ENCODE results near the gene CNTNAP2.

Gene CNTNAP2

DNA sequence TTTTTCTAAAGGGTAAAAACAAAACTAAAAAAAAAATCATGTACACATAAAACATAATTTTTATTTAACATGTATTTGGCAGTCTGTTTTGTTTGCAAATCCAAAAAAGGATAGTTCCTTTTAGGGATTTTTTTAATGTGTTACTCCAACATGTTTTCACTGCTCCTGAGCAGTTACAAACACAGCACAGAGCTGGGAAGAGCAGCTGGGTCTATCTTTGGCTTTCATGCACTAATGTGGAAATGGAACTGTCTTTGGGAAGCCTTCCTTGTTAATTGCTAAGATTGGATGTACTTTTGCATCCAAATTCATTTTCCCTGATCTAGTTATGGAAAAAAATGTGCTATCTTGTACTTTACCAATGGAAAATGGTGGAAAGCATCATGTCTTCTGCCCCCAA lies 1035.1 kb downstream of the CNTNAP2 start:
- TF ChIP-seq CTCF (conservative IDR thresholded peaks at IDR 0.05) (no peak), ZFX (IDR thresholded peaks at IDR 0.05) (no peak)
- no peak overlapping the region for H3K27ac ChIP-seq

DNA sequence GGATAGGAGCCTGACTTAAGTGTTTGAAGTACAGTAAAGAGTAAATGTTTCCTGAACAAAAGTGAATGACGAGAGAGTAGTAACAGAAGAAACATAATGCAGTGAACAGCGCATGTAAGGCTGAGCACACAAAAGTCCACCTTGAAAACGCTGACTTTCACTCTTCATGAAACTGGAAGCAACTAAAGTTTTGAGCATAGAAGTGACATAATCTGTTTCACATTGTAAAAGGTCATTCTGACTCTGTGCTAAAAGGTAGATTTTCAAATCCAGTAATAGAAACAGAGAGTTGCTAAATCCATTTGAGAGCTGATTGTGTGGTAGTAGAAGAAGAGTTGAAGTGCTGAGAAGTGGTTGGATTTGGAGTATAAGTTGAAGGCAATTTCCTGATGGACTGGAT lies 1037.0 kb downstream of the CNTNAP2 start:
- TF ChIP-seq ZFX (IDR thresholded peaks at IDR 0.05): no peak
- no peak for TF ChIP-seq CTCF (conservative IDR thresholded peaks at IDR 0.05)
- no peak overlapping the region for H3K27ac ChIP-seq

DNA sequence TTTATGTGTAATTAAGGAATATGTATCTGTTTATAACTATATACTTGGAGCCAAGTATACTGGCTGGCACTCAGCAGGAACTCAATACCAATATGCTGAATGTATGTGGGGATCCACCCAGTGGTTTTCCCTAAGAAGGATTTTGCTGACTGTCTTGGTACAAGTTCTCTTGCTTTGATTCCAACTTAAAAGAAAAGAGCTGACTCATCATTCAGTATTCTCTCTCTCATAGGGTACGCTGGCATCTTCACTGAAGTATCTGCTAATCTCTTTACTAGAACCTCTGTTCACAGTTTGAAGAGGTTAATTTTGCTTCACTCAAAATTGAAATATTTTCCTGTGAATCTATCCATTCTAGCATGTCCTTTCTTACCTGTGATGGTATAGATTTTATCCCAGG lies 1044.8 kb downstream of the CNTNAP2 start:
- TF ChIP-seq ZFX (IDR thresholded peaks at IDR 0.05) (no peak), CTCF (conservative IDR thresholded peaks at IDR 0.05) (no peak)
- H3K27ac ChIP-seq: no peak overlapping the region

DNA sequence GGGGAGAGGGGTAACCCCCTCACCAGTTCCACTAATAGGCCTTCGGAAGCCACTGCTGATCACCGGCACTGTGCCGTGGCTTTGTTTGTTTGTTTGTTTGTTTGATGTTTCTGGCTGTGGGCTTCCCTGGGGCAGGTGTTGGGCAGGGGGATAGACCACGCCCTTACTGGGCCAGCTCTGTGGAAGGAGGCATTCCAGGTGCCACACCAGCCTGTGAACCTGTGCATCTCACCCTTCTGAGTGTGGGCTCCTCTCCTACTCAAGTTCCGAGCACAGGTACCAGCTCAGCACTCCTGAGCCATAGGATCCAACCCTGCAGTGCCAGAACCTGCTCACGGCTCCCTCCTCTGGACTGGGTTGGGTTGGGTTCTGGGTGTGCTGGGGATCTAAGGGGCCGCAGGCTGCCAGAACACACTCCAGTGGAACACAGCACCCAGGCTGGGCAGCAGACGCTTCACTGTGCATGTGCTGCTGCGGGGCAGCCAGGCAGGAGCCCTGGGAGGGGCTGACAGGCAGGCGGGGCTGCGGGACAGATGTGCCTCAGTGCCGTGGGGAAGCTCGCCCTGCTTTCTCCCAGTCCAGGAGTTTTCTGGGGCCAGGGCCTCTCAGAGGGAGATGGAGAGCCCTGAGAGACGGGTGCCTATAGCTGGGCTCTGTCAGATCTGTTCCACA lies 1053.9 kb downstream of the CNTNAP2 start:
- TF ChIP-seq CTCF (conservative IDR thresholded peaks at IDR 0.05) (no peak), ZFX (IDR thresholded peaks at IDR 0.05) (no peak)
- no peak overlapping the region for H3K27ac ChIP-seq

DNA sequence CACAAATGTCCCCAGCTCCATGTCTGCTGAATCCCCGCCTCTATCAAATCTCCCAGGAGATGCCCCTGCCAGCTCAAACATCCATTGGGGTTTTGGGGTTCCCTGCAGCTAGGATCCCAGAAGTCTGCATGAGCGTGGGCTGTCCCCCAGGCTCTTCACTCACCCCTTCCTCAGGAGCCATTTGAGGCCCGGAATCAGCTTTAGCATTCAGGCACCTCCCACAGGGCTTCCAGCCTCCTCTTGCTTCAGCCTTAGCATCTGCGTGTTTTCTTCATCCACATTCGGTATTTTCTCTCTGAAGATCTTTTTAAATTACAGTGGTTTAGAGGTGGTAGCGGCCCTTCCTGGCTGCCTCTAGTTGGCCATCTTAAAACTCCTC lies 1054.4 kb downstream of the CNTNAP2 start:
- H3K27ac ChIP-seq: no peak overlapping the region

GRCh38 chr7:147173883-147174282 lies 1057.3 kb downstream of the CNTNAP2 start:
- TF ChIP-seq ZFX (IDR thresholded peaks at IDR 0.05): no peak
- TF ChIP-seq CTCF (conservative IDR thresholded peaks at IDR 0.05): no peak
- H3K27ac ChIP-seq: no peak overlapping the region

More for the DNA sequence above, 1054.4 kb downstream of the CNTNAP2 start:
- TF ChIP-seq ZFX (IDR thresholded peaks at IDR 0.05) (no peak), CTCF (conservative IDR thresholded peaks at IDR 0.05) (no peak)

DNA sequence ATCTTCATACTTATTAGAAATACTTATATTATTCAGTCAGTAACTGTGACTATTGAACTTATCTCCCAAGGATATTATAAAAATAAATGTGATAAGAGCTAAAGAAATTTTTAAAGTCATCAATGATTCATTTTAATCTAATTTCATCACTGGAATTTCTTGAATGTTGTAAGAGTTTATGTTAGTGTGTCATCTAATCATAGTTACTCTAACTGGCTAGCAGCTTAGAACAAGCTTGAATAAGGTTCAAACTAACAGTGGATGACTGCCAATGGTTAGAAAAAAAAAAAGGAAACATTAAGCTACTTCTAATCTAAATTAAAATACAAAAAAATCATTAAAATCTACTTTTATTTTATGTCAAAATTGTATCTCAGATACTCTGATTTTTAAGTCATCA lies 1066.3 kb downstream of the CNTNAP2 start:
- no peak for TF ChIP-seq CTCF (conservative IDR thresholded peaks at IDR 0.05)
- TF ChIP-seq ZFX (IDR thresholded peaks at IDR 0.05): no peak
- no peak overlapping the region for H3K27ac ChIP-seq

Data from C4-2B (cell line).